ENCODE results near the gene MGAT4B.

GRCh38 chr5:179788193-179788854 lies 18.3 kb downstream of the MGAT4B start:
- TF ChIP-seq CTCF (conservative IDR thresholded peaks at IDR 0.05; ENCODE audit: low read depth, low read length) (no peak), EZH2 (IDR thresholded peaks at IDR 0.05; ENCODE audit: borderline replicate concordance, low read depth, low read length, poor library complexity, severe bottlenecking) (no peak)
